GM23338 (cell line): ENCODE results near the gene LRRFIP1.

Experiments used
- CREB1 ChIP-seq: fragments of 250-450 bp; sonication (Bioruptor Pico); IDR thresholded peaks from 2 replicates; pipeline ENCODE4 v1.5.0; 2020; ENCODE audit warnings: low read depth, mild to moderate bottlenecking, moderate library complexity
- EZH2 ChIP-seq: fragments of 200-600 bp; sonication (generic); IDR thresholded peaks from one replicate; pipeline ENCODE4 v1.8.0; 2017; ENCODE audit warnings: antibody characterized with exemption, mild to moderate bottlenecking, low read depth; ENCODE audit not compliant: unreplicated experiment
- POLR2AphosphoS5 ChIP-seq: IDR thresholded peaks from 2 replicates; pipeline ENCODE4 v1.6.1; 2016; ENCODE audit warnings: antibody characterized with exemption, low read depth
- TF ChIP-seq, protein P1 (sequence below), 2 experiments: fragments of 200-600 bp in 1 of 2; sonication (generic) in 1 of 2; conservative IDR thresholded peaks; 2 replicates each; pipeline versions ENCODE4 v1.5.1 to v1.6.1; 2016 to 2017; ENCODE audit warnings: antibody characterized with exemption in 2 of 2, low read depth in 2 of 2, mild to moderate bottlenecking in 2 of 2, moderate library complexity in 1 of 2
- TF ChIP-seq, protein P2 (sequence below): IDR thresholded peaks from one replicate; pipeline ENCODE4 v1.6.1; 2018; ENCODE audit warnings: antibody characterized with exemption; ENCODE audit not compliant: unreplicated experiment

DNA sequence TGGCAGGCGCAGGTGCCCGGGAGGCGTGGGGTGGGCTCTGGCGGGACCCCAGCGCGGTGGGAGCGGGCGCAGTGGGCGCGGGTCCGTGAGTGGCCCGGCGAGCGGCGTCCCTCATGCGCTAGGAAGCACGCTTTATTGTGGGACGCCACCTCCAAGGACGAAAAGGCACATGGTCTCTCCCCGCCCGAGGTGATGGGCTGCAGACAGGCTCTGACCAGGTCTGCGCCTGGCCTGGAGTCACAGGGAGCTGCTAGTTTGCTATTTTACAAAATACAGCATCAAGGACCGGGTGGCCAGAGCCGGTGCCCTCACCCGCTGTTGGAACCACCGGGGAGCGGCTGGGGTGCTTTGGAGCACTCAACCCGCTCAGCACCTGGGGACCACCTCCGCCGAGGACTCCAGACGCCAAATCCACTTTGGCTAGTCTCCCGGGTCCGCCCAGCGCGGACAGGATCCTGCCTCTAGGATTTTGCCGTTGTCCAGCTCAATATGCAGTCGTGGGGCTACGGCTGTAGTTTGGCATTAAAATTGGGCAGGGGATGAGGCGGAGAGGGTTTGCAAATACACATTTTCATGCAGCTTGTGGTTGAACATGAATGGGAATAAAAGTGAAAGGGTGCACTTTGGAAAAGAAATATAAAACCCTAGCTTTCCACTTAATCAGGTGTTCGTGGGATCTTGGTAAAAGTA, 65.4 kb downstream of the LRRFIP1 start:
- TF ChIP-seq EZH2 (no peak), POLR2AphosphoS5 (no peak), CREB1 (CRISPR knock-in tag) (no peak)
- TF ChIP-seq, protein P1, sequence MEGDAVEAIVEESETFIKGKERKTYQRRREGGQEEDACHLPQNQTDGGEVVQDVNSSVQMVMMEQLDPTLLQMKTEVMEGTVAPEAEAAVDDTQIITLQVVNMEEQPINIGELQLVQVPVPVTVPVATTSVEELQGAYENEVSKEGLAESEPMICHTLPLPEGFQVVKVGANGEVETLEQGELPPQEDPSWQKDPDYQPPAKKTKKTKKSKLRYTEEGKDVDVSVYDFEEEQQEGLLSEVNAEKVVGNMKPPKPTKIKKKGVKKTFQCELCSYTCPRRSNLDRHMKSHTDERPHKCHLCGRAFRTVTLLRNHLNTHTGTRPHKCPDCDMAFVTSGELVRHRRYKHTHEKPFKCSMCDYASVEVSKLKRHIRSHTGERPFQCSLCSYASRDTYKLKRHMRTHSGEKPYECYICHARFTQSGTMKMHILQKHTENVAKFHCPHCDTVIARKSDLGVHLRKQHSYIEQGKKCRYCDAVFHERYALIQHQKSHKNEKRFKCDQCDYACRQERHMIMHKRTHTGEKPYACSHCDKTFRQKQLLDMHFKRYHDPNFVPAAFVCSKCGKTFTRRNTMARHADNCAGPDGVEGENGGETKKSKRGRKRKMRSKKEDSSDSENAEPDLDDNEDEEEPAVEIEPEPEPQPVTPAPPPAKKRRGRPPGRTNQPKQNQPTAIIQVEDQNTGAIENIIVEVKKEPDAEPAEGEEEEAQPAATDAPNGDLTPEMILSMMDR (conservative IDR thresholded peaks at IDR 0.05; ENCODE audit: low read depth in 2 of 2) = no peak
- TF ChIP-seq, protein P2, sequence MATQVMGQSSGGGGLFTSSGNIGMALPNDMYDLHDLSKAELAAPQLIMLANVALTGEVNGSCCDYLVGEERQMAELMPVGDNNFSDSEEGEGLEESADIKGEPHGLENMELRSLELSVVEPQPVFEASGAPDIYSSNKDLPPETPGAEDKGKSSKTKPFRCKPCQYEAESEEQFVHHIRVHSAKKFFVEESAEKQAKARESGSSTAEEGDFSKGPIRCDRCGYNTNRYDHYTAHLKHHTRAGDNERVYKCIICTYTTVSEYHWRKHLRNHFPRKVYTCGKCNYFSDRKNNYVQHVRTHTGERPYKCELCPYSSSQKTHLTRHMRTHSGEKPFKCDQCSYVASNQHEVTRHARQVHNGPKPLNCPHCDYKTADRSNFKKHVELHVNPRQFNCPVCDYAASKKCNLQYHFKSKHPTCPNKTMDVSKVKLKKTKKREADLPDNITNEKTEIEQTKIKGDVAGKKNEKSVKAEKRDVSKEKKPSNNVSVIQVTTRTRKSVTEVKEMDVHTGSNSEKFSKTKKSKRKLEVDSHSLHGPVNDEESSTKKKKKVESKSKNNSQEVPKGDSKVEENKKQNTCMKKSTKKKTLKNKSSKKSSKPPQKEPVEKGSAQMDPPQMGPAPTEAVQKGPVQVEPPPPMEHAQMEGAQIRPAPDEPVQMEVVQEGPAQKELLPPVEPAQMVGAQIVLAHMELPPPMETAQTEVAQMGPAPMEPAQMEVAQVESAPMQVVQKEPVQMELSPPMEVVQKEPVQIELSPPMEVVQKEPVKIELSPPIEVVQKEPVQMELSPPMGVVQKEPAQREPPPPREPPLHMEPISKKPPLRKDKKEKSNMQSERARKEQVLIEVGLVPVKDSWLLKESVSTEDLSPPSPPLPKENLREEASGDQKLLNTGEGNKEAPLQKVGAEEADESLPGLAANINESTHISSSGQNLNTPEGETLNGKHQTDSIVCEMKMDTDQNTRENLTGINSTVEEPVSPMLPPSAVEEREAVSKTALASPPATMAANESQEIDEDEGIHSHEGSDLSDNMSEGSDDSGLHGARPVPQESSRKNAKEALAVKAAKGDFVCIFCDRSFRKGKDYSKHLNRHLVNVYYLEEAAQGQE = no peak
